Gastrocnemius medialis (tissue), 4 donors: ENCODE data around the gene FKRP. TPM values are rescaled to one million over a fixed set of nuclear protein-coding genes. Genes with fewer than 3 reads are reported as not detected.
"Not testable (repeated sequence)": the region's sequence is repeated elsewhere in the genome, so short reads cannot be mapped to it uniquely, and the experiment has no call there.

Experiments
- ATAC-seq, 2 donors: fragments of 150-250 bp; one replicate each; pipeline ENCODE4 v1.9.1; 2016
- DNase-seq, 2 donors: peaks; one replicate each; pipeline ENCODE4 v3.0.0-alpha.2; 2019
- H3K27ac ChIP-seq, 4 donors: fragments of 200-600 bp; sonication (generic); 1 replicate in 1 of 4; 2 replicates in 3 of 4; pipeline ENCODE4 v1.5.1; 2016 to 2018; ENCODE audit warnings: mild to moderate bottlenecking in 2 of 4, moderate library complexity in 1 of 4
- H3K27me3 ChIP-seq, 3 donors: fragments of 200-600 bp; sonication (generic) in 2 of 3; 1 replicate in 1 of 3; 2 replicates in 2 of 3; pipeline versions ENCODE4 v1.5.1 to v1.6.0; 2016 to 2019; ENCODE audit warnings: mild to moderate bottlenecking in 1 of 3, moderate library complexity in 1 of 3
- H3K36me3 ChIP-seq, 2 donors: fragments of 200-600 bp; sonication (generic) in 1 of 2; one replicate each; pipeline ENCODE4 v1.5.1; 2017 to 2018
- H3K4me1 ChIP-seq, 2 donors: fragments of 200-600 bp; sonication (generic) in 1 of 2; one replicate each; pipeline ENCODE4 v1.5.1; 2016 to 2017; ENCODE audit warnings: mild to moderate bottlenecking in 2 of 2
- H3K4me3 ChIP-seq, 4 donors: fragments of 200-600 bp; sonication (generic) in 3 of 4; 1 replicate in 1 of 4; 2 replicates in 3 of 4; pipeline ENCODE4 v1.5.1; 2016 to 2019; ENCODE audit warnings: mild to moderate bottlenecking in 2 of 4
- H3K9me3 ChIP-seq, 3 donors: fragments of 200-600 bp; sonication (generic) in 2 of 3; 1 replicate in 1 of 3; 2 replicates in 2 of 3; pipeline ENCODE4 v1.5.1; 2016 to 2019
- POLR2A ChIP-seq, 2 donors: fragments of 450-650 bp; IDR thresholded peaks; one replicate each; pipeline ENCODE4 v1.6.1; 2017; ENCODE audit warnings: antibody characterized with exemption in 2 of 2, mild to moderate bottlenecking in 2 of 2, moderate library complexity in 2 of 2
- in situ Hi-C, 4 donors: fragments of 200-750 bp; cut with MboI; loops; one replicate each; pipeline versions ENCODE4 v1.15.0 to v1.8.0; 2017; ENCODE audit warnings: low sequenced_read_pairs in 4 of 4
- intact Hi-C: fragments of 100-400 bp; cut with DNase I; formaldehyde crosslinking; loops from one replicate; pipeline ENCODE4 v1.15.1; 2023; ENCODE audit warnings: low total_unique reads
- total RNA-seq, 4 donors: library from RNA; depleted of rRNA; stranded (reverse); fragments of >200 nt; gene quantifications; one replicate each; pipeline versions ENCODE4 v1.1.0 to v1.2.3, GENCODE V29; 2016
- TF ChIP-seq, protein P1 (sequence below), 5 experiments: fragments of 450-650 bp in 3 of 5; fragments of 200-600 bp in 2 of 5; sonication (generic) in 2 of 5; IDR thresholded peaks in 4 of 5; conservative IDR thresholded peaks in 1 of 5; 1 replicate in 4 of 5; 2 replicates in 1 of 5; pipeline ENCODE4 v1.5.1; 2016 to 2019; ENCODE audit warnings: antibody characterized with exemption in 5 of 5, mild to moderate bottlenecking in 3 of 5, moderate library complexity in 3 of 5

Gene FKRP
- total RNA-seq, 4 donors from 2014 or later, result 16.5 to 23.0 (median 18.9) TPM

DNA sequence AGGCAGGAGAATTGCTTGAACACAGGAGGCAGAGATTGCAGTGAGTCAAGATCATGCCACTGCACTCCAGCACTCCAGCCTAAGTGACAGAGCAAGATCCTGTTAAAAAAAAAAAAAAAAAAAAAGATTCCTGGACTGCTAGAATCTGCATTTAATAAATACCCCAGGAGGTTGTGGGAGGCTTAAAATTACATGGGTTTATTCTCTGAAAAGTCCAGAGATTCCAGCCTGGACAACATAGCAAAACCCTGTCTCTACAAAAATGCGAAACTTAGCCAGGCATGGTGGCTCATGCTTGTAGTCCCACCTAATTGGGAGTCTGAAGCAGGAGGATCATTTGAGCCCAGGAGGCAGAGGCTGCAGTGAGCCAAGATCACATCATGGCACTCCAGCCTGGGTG, 52.0 kb downstream of the FKRP start:
- DNase-seq (no peak), ATAC-seq (no peak)
- in situ Hi-C loops, result no loop called here
- intact Hi-C loops, result no loop called here
- peaks cover 0 to 4% (median 0%) of the 10 kb centered on the region in 3 donors for H3K27me3 ChIP-seq
- TF ChIP-seq, protein P1, sequence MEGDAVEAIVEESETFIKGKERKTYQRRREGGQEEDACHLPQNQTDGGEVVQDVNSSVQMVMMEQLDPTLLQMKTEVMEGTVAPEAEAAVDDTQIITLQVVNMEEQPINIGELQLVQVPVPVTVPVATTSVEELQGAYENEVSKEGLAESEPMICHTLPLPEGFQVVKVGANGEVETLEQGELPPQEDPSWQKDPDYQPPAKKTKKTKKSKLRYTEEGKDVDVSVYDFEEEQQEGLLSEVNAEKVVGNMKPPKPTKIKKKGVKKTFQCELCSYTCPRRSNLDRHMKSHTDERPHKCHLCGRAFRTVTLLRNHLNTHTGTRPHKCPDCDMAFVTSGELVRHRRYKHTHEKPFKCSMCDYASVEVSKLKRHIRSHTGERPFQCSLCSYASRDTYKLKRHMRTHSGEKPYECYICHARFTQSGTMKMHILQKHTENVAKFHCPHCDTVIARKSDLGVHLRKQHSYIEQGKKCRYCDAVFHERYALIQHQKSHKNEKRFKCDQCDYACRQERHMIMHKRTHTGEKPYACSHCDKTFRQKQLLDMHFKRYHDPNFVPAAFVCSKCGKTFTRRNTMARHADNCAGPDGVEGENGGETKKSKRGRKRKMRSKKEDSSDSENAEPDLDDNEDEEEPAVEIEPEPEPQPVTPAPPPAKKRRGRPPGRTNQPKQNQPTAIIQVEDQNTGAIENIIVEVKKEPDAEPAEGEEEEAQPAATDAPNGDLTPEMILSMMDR (IDR thresholded peaks at IDR 0.05 in 4 of 5, conservative IDR thresholded peaks at IDR 0.05 in 1 of 5), result no peak
- no peak for TF ChIP-seq POLR2A (IDR thresholded peaks at IDR 0.05)
- no peak overlapping the region for H3K4me3 ChIP-seq
- no peaks in the 10 kb centered on the region for H3K9me3 ChIP-seq
- no peaks in the 10 kb centered on the region for H3K4me1 ChIP-seq
- no peak overlapping the region for H3K27ac ChIP-seq
- H3K36me3 ChIP-seq, result no peaks in the 10 kb centered on the region

DNA sequence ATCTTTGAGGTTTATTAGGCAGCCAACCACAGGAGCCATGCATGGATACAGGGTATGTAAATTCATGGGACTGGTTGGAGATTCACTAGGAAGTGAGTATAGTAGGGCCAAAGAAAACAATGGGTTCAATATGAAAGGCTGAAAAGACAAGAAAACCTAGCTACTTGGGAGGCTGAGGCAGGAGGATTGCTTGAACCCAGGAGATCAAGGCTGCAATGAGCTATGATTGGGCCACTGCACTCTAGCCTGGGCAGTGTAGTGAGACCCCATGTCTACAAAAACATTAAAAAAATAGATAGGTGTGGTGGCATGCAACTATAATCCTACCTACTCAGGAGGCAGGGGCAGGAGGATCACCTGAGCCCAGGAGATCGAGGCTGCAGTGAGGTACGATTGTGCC, 52.9 kb downstream of the FKRP start:
- intact Hi-C loops (no loop called here), in situ Hi-C loops (no loop called here)
- ATAC-seq, result no peak

DNA sequence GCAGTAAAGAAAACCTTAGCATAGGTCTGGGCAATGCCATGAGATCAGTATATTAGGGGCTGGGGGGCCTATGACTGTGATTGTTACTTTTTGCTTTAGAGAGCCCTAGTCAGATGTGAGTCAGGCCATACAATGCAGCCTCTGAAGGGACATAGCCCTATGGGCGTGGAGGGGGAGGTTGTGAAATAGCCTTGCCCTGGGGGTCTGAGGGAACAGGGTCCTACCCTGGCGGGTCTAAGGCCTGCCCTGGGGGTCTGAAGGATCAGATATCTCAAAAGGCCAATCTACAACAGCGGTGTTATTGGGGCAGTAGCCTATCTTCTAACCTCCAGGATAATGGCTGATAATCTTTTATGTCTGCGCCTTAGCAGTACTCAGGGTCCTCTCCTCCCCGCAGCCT, 56.3 kb downstream of the FKRP start:
- TF ChIP-seq POLR2A (IDR thresholded peaks at IDR 0.05), result no peak
- TF ChIP-seq, protein P1 (IDR thresholded peaks at IDR 0.05 in 4 of 5, conservative IDR thresholded peaks at IDR 0.05 in 1 of 5), result no peak

More for the DNA sequence above, 52.9 kb downstream of the FKRP start:
- H3K9me3 ChIP-seq, result no peaks in the 10 kb centered on the region
- H3K4me1 ChIP-seq, result no peaks in the 10 kb centered on the region
- peaks cover 0 to 3% (median 0%) of the 10 kb centered on the region in 3 donors for H3K27me3 ChIP-seq
- H3K27ac ChIP-seq, result no peak overlapping the region
- TF ChIP-seq, protein P1 (IDR thresholded peaks at IDR 0.05 in 4 of 5, conservative IDR thresholded peaks at IDR 0.05 in 1 of 5), result no peak
- no peak for TF ChIP-seq POLR2A (IDR thresholded peaks at IDR 0.05)
- no peak for DNase-seq
- no peaks in the 10 kb centered on the region for H3K36me3 ChIP-seq
- H3K4me3 ChIP-seq, result no peak overlapping the region

GRCh38 chr19:46803555-46803954, 57.7 kb downstream of the FKRP start:
- H3K27ac ChIP-seq, result no peak overlapping the region
- TF ChIP-seq, protein P1 (IDR thresholded peaks at IDR 0.05 in 4 of 5, conservative IDR thresholded peaks at IDR 0.05 in 1 of 5), result no peak
- no peak for TF ChIP-seq POLR2A (IDR thresholded peaks at IDR 0.05)
- no peaks in the 10 kb centered on the region for H3K27me3 ChIP-seq
- no peak overlapping the region for H3K4me3 ChIP-seq
- no peaks in the 10 kb centered on the region for H3K4me1 ChIP-seq
- no peak for DNase-seq
- no peak for ATAC-seq
- intact Hi-C loops (no loop called here), in situ Hi-C loops (no loop called here)
- no peaks in the 10 kb centered on the region for H3K9me3 ChIP-seq
- no peaks in the 10 kb centered on the region for H3K36me3 ChIP-seq

More for the DNA sequence above, 56.3 kb downstream of the FKRP start:
- Histone ChIP-seq H3K4me3 (no peak overlapping the region), H3K4me1 (no peaks in the 10 kb centered on the region), H3K36me3 (no peaks in the 10 kb centered on the region), H3K27ac (no peak overlapping the region), H3K27me3 (no peaks in the 10 kb centered on the region), H3K9me3 (no peaks in the 10 kb centered on the region)
- DNase-seq (no peak), ATAC-seq (no peak)
- in situ Hi-C loops (no loop called here), intact Hi-C loops (no loop called here)

DNA sequence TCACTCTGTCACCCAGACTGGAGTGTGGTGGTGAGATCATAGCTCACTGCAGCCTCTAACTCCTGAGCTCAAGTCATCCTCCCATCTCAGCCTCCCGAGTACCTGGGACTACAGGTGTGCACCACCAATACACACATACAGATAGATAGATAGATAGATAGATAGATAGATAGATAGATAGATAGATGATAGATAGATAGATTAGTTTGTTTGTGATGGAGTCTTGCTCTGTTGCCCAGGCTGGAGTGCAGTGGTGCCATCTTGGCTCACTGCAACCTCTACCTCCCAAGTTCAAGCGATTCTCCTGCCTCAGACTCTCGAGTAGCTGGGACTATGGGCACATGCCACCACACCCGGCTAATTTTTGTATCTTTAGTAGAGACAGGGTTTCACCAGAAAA, 58.6 kb downstream of the FKRP start:
- H3K4me1 ChIP-seq, DNase-seq, ATAC-seq, in situ Hi-C loops, H3K27ac ChIP-seq, intact Hi-C loops, H3K9me3 ChIP-seq, H3K4me3 ChIP-seq, H3K36me3 ChIP-seq, H3K27me3 ChIP-seq: not testable (repeated sequence)
